Testis (tissue), 2 donors: ENCODE data around the gene RIOX2.
"Not testable (repeated sequence)": the region's sequence is repeated elsewhere in the genome, so short reads cannot be mapped to it uniquely, and the experiment has no call there.

Experiments
- POLR2A ChIP-seq: fragments of 450-650 bp; IDR thresholded peaks from one replicate; pipeline ENCODE4 v1.6.1; 2017; ENCODE audit warnings: antibody characterized with exemption, mild to moderate bottlenecking, moderate library complexity
- TF ChIP-seq, protein P1 (sequence below), 3 experiments: fragments of 450-650 bp in 2 of 3; fragments of 200-600 bp in 1 of 3; sonication (generic) in 1 of 3; IDR thresholded peaks; one replicate each; pipeline ENCODE4 v1.5.1; 2016 to 2019; ENCODE audit warnings: antibody characterized with exemption in 3 of 3, mild to moderate bottlenecking in 2 of 3, moderate library complexity in 1 of 3

DNA sequence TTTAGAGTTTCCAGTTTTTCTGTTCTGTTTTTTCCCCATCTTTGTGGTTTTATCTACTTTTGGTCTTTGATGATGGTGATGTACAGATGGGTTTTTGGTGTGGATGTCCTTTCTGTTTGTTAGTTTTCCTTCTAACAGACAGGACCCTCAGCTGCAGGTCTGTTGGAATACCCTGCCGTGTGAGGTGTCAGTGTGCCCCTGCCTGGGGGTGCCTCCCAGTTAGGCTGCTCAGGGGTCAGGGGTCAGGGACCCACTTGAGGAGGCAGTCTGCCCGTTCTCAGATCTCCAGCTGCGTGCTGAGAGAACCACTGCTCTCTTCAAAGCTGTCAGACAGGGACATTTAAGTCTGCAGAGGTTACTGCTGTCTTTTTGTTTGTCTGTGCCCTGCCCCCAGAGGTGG lies 62.4 kb downstream of the RIOX2 start:
- TF ChIP-seq POLR2A = not testable (repeated sequence)
- TF ChIP-seq, protein P1, sequence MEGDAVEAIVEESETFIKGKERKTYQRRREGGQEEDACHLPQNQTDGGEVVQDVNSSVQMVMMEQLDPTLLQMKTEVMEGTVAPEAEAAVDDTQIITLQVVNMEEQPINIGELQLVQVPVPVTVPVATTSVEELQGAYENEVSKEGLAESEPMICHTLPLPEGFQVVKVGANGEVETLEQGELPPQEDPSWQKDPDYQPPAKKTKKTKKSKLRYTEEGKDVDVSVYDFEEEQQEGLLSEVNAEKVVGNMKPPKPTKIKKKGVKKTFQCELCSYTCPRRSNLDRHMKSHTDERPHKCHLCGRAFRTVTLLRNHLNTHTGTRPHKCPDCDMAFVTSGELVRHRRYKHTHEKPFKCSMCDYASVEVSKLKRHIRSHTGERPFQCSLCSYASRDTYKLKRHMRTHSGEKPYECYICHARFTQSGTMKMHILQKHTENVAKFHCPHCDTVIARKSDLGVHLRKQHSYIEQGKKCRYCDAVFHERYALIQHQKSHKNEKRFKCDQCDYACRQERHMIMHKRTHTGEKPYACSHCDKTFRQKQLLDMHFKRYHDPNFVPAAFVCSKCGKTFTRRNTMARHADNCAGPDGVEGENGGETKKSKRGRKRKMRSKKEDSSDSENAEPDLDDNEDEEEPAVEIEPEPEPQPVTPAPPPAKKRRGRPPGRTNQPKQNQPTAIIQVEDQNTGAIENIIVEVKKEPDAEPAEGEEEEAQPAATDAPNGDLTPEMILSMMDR (IDR thresholded peaks at IDR 0.05) = not testable (repeated sequence)
